ENCODE results near the gene LRRC53.

The LRRC53 gene

GRCh38 chr1:74434321-74434720 is 78.1 kb downstream of the LRRC53 start:
- in situ Hi-C loops (cut with MboI; ENCODE audit: low sequenced_read_pairs): no loop called here

GRCh38 chr1:74432325-74432724 is 80.1 kb downstream of the LRRC53 start:
- in situ Hi-C loops (cut with MboI; ENCODE audit: low sequenced_read_pairs): no loop called here

GRCh38 chr1:74431531-74431930 is 80.9 kb downstream of the LRRC53 start:
- in situ Hi-C loops (cut with MboI; ENCODE audit: low sequenced_read_pairs): no loop called here

GRCh38 chr1:74430342-74430934 is 82.0 kb downstream of the LRRC53 start:
- in situ Hi-C loops (cut with MboI; ENCODE audit: low sequenced_read_pairs): no loop called here

DNA sequence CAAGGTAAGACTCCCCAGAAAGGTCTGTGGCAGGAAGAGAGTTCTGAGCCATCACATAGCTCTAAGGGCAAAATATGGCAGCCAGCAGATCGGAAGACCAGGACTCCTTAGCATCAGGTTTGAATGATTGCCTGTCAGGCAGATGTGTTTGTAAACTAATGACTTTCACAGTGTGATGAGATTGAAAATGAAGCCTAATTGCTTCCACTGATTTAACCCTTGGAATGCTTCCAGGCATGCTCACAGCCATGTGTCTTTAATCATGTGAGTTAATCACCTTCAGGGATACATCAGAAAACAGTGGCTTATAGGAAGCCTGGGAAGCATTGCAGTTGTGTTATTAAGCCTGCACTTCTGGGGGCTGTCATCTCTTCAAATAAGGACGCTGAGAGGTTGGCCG is 82.8 kb downstream of the LRRC53 start:
- in situ Hi-C loops (cut with MboI; ENCODE audit: low sequenced_read_pairs): no loop called here

DNA sequence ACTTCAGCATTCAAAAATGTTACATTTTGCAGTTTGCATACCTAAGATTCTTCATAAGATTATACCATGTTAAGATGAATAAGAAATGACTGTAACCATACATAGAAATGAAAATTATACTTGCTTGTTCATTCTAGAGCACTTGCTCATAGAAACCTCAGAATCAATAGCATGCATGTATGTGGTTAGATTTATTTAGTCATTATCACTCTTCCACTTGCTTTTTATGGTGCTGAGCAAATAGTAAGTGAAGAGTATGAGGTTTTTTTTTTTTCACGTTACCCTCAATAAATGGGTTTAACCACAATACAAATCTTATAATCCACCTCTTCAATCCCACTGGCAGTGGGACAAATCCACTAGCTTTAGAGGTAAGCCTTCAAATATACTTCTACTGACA is 84.7 kb downstream of the LRRC53 start:
- in situ Hi-C loops (cut with MboI; ENCODE audit: low sequenced_read_pairs): no loop called here

DNA sequence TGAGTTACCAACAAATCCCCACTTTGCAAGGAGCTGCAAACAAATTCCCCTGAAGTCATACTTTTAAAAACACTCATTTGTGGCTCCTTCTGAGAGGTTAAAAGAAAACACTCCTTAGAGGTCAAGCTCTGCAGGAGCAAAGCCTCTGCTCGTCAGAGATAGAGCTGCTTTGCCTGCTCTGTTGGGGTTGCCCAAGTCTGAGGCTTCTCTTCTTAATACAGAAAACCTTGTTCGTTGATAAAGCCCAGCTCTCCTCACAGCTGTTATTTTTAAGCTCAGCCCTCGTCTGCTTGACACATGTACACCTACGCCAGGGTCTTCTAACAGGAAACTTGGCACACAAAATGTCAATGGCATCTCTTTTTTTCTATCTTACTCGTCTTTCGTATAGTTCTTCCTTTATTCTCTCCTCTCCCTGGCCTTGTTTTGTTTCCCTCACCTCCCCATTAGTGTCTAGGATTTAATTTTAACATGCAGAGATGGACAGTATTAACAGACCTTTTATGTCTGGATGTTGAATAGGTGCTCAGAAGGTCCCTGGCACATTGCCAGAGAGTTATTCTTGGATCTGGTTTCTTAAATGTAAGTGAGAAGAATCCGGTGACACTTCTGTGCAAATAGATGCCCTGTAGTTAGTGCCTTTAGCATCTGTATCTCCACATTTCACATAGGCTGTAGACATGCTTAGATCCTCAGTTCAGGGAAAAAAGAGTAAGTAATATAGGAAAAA is 86.0 kb downstream of the LRRC53 start:
- in situ Hi-C loops (cut with MboI; ENCODE audit: low sequenced_read_pairs): no loop called here

GRCh38 chr1:74425676-74426075 is 86.7 kb downstream of the LRRC53 start:
- in situ Hi-C loops (cut with MboI; ENCODE audit: low sequenced_read_pairs): no loop called here

DNA sequence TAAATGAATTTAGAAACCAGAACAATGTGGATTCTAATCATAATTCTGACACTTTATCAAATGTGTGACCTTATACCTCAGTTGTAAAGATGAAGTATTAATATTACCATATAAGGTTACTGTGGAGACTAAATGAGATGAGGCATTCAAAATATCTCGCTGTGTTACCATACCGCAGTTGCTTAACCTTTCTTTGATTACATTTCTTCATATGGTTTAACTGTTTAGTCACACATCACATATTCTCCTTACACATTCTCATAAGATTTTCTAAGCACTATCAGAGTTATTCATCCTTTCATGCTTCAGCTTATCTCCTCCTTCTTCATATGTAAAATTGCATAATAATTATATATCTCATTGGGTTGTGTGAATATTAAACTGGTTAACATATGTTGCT is 88.9 kb downstream of the LRRC53 start:
- in situ Hi-C loops (cut with MboI; ENCODE audit: low sequenced_read_pairs): no loop called here

- in situ Hi-C loops (cut with MboI; ENCODE audit: low sequenced_read_pairs): no loop called here
Measured at GRCh38 chr1:74422421-74423292, 89.8 kb downstream of the LRRC53 start.

- in situ Hi-C loops (cut with MboI; ENCODE audit: low sequenced_read_pairs): no loop called here
Measured at GRCh38 chr1:74420467-74420866, 91.9 kb downstream of the LRRC53 start.
